Measurements from ENCODE around the gene ODF2L.

- TF ChIP-seq CTCF (IDR thresholded peaks at IDR 0.05) (no peak), POLR2A (IDR thresholded peaks at IDR 0.05) (no peak)
Observed at GRCh38 chr1:86430376-86430775, 34.3 kb upstream of the ODF2L start.

All from testis (tissue), 2 donors.